H9 (cell line): ENCODE data around the gene NEB. TPM values are rescaled to one million over a fixed set of nuclear protein-coding genes. Genes with fewer than 3 reads are reported as not detected.

ENCODE experiments used
- DNase-seq: peaks from one replicate; pipeline ENCODE4 v3.0.0-alpha.2; 2017
- H2AFZ ChIP-seq: one replicate; pipeline ENCODE4 v1.6.1; 2013; ENCODE audit warnings: mild to moderate bottlenecking, low read length, control low read depth, moderate library complexity
- H2AK5ac ChIP-seq: 2 replicates; pipeline ENCODE4 v1.6.1; 2013; ENCODE audit warnings: low read length, control low read depth, mixed read lengths; ENCODE audit not compliant: insufficient read length
- H2BK120ac ChIP-seq: one replicate; pipeline ENCODE4 v1.6.1; 2013; ENCODE audit warnings: low read depth, mild to moderate bottlenecking, low read length, control low read depth, inconsistent platforms; ENCODE audit not compliant: poor library complexity, severe bottlenecking
- H2BK12ac ChIP-seq: 2 replicates; pipeline ENCODE4 v1.6.1; 2013; ENCODE audit warnings: low read length, control low read depth, mixed read lengths, low read depth; ENCODE audit not compliant: insufficient read length
- H2BK15ac ChIP-seq: 2 replicates; pipeline ENCODE4 v1.6.1; 2013; ENCODE audit warnings: low read depth, low read length, control low read depth
- H2BK20ac ChIP-seq: one replicate; pipeline ENCODE4 v1.6.1; 2013; ENCODE audit warnings: low read depth, mild to moderate bottlenecking, low read length, control low read depth, inconsistent platforms; ENCODE audit not compliant: poor library complexity, severe bottlenecking
- H2BK5ac ChIP-seq: 2 replicates; pipeline ENCODE4 v1.6.1; 2013; ENCODE audit warnings: low read length, control low read depth, mixed read lengths; ENCODE audit not compliant: insufficient read length
- H3K14ac ChIP-seq: 2 replicates; pipeline ENCODE4 v1.6.1; 2013; ENCODE audit warnings: low read length, control low read depth; ENCODE audit not compliant: insufficient read depth
- H3K18ac ChIP-seq: 2 replicates; pipeline ENCODE4 v1.6.1; 2013; ENCODE audit warnings: low read depth, mild to moderate bottlenecking, mixed read lengths, low read length, control low read depth; ENCODE audit not compliant: insufficient read length
- H3K23ac ChIP-seq: 2 replicates; pipeline ENCODE4 v1.6.1; 2013; ENCODE audit warnings: low read length, control low read depth, mixed read lengths, low read depth; ENCODE audit not compliant: insufficient read length
- H3K23me2 ChIP-seq: 2 replicates; pipeline ENCODE4 v1.6.1; 2013; ENCODE audit warnings: low read depth, mild to moderate bottlenecking, mixed read lengths, low read length, control low read depth; ENCODE audit not compliant: insufficient read length, poor library complexity, severe bottlenecking
- H3K27ac ChIP-seq: 2 replicates; pipeline ENCODE4 v1.5.1; 2013; ENCODE audit warnings: low read length, control low read depth, mixed read lengths, low read depth; ENCODE audit not compliant: insufficient read length
- H3K27me3 ChIP-seq: 2 replicates; pipeline ENCODE4 v1.6.1; 2013; ENCODE audit warnings: low read length, control low read depth, inconsistent platforms; ENCODE audit not compliant: insufficient read depth
- H3K4ac ChIP-seq: 2 replicates; pipeline ENCODE4 v1.6.1; 2013; ENCODE audit warnings: low read depth, mild to moderate bottlenecking, control low read depth, inconsistent platforms, low read length, moderate library complexity
- H3K4me1 ChIP-seq: 2 replicates; pipeline ENCODE4 v1.6.1; 2013; ENCODE audit warnings: low read length, control low read depth, inconsistent platforms; ENCODE audit not compliant: insufficient read depth
- H3K4me2 ChIP-seq: 2 replicates; pipeline ENCODE4 v1.6.1; 2013; ENCODE audit warnings: low read length, control low read depth, mixed read lengths; ENCODE audit not compliant: insufficient read length, insufficient read depth
- H3K56ac ChIP-seq: 2 replicates; pipeline ENCODE4 v1.6.1; 2013; ENCODE audit warnings: low read depth, mild to moderate bottlenecking, mixed read lengths, low read length, control low read depth; ENCODE audit not compliant: insufficient read length
- H3K79me1 ChIP-seq: 2 replicates; pipeline ENCODE4 v1.6.1; 2013; ENCODE audit warnings: low read depth, mild to moderate bottlenecking, moderate library complexity, low read length, control low read depth, inconsistent platforms; ENCODE audit not compliant: insufficient read depth, poor library complexity, severe bottlenecking
- H3K79me2 ChIP-seq: 2 replicates; pipeline ENCODE4 v1.6.1; 2013; ENCODE audit warnings: low read length, control low read depth, inconsistent platforms; ENCODE audit not compliant: insufficient read depth
- H3K9ac ChIP-seq: 2 replicates; pipeline ENCODE4 v1.6.1; 2013; ENCODE audit warnings: low read length, control low read depth, mixed read lengths; ENCODE audit not compliant: insufficient read length; ENCODE audit errors: extremely low read depth
- H3K9me3 ChIP-seq: one replicate; pipeline ENCODE4 v1.6.1; 2013; ENCODE audit warnings: low read depth, low read length, inconsistent platforms; ENCODE audit not compliant: control insufficient read depth
- H3T11ph ChIP-seq: one replicate; pipeline ENCODE4 v1.6.1; 2013; ENCODE audit warnings: mild to moderate bottlenecking, low read length, control low read depth, inconsistent platforms
- H4K20me1 ChIP-seq: one replicate; pipeline ENCODE4 v1.6.1; 2013; ENCODE audit not compliant: control insufficient read depth, insufficient read length, insufficient read depth
- H4K5ac ChIP-seq: 2 replicates; pipeline ENCODE4 v1.6.1; 2013; ENCODE audit warnings: low read depth, mild to moderate bottlenecking, mixed read lengths, low read length, control low read depth; ENCODE audit not compliant: insufficient read length
- H4K8ac ChIP-seq: replicated peaks from 2 replicates; pipeline ENCODE4 v1.6.1; 2013; ENCODE audit warnings: low read length, control low read depth, mixed read lengths, low read depth; ENCODE audit not compliant: insufficient read length
- H4K91ac ChIP-seq: 2 replicates; pipeline ENCODE4 v1.6.1; 2013; ENCODE audit warnings: low read depth, mild to moderate bottlenecking, moderate library complexity, mixed read lengths, low read length, control low read depth; ENCODE audit not compliant: insufficient read length
- H3K27ac Mint-ChIP-seq, 3 experiments: 2 replicates in 2 of 3; 3 replicates in 1 of 3; pipeline ENCODE4 v1.8.0; 2020 to 2021; ENCODE audit warnings: mixed read lengths in 3 of 3, mild to moderate bottlenecking in 1 of 3, moderate library complexity in 1 of 3
- H3K27me3 Mint-ChIP-seq: 2 replicates; pipeline ENCODE4 v1.8.0; 2021; ENCODE audit warnings: low read depth, mild to moderate bottlenecking, moderate library complexity, mixed read lengths
- H3K36me3 Mint-ChIP-seq, 3 experiments: 2 replicates in 2 of 3; 3 replicates in 1 of 3; pipeline ENCODE4 v1.8.0; 2020 to 2021; ENCODE audit warnings: low read depth in 3 of 3, mixed read lengths in 3 of 3; ENCODE audit not compliant: insufficient read depth in 1 of 3
- H3K4me1 Mint-ChIP-seq, 2 experiments: 2 replicates each; pipeline ENCODE4 v1.8.0; 2020; ENCODE audit warnings: mixed read lengths in 2 of 2
- H3K4me3 Mint-ChIP-seq, 2 experiments: 2 replicates in 1 of 2; 3 replicates in 1 of 2; pipeline ENCODE4 v1.8.0; 2020 to 2021; ENCODE audit warnings: mild to moderate bottlenecking in 2 of 2, mixed read lengths in 2 of 2, moderate library complexity in 1 of 2
- H3K9me3 Mint-ChIP-seq, 2 experiments: 2 replicates in 1 of 2; 3 replicates in 1 of 2; pipeline ENCODE4 v1.8.0; 2020; ENCODE audit warnings: mild to moderate bottlenecking in 2 of 2, mixed read lengths in 2 of 2, moderate library complexity in 1 of 2
- CTCF ChIP-seq: fragments of 200-600 bp; sonication (generic); conservative IDR thresholded peaks from 3 replicates; pipeline ENCODE4 v1.8.0; 2021; ENCODE audit warnings: antibody characterized with exemption, mild to moderate bottlenecking
- WGBS: extraction: QIAGEN DNeasy Blood & Tissue Kit; methylation state at CpG from one replicate; pipeline ENCODE4 v1.1.7; 2013; ENCODE audit warnings: missing lambda C conversion rate, low lambda C conversion rate, mixed read lengths; ENCODE audit not compliant: insufficient read length; ENCODE audit errors: extremely low coverage; 5-methylcytosine and 5-hydroxymethylcytosine counted together
- total RNA-seq: library from RNA; stranded (reverse); gene quantifications from 2 replicates; pipeline ENCODE4 v1.2.1, GENCODE V29; 2021

The NEB gene
- total RNA-seq, 1 experiment from 2014 or later: 0.98 TPM

- H3K27ac Mint-ChIP-seq: no peak overlapping the region
- Histone ChIP-seq H3K79me2 (no peaks in the 10 kb centered on the region), H2BK120ac (no peak overlapping the region), H3T11ph (no peak overlapping the region), H2BK20ac (no peak overlapping the region), H3K4ac (no peak overlapping the region), H3K9ac (no peak overlapping the region), H3K27ac (no peak overlapping the region), H4K20me1 (no peaks in the 10 kb centered on the region), H3K4me1 (peaks cover 6% of the 10 kb centered on the region; the same call in 1 of the 2 replicates), H3K79me1 (no peaks in the 10 kb centered on the region), H3K23me2 (no peaks in the 10 kb centered on the region), H4K5ac (no peak overlapping the region), H2AK5ac (no peak overlapping the region), H2BK15ac (no peak overlapping the region), H3K56ac (no peak overlapping the region), H3K4me2 (no peak overlapping the region), H3K27me3 (no peaks in the 10 kb centered on the region), H2AFZ (no peak overlapping the region), H2BK5ac (no peak overlapping the region), H2BK12ac (no peak overlapping the region), H4K8ac (no peak overlapping the region), H3K9me3 (no peaks in the 10 kb centered on the region), H3K23ac (no peak overlapping the region), H3K18ac (no peak overlapping the region), H3K14ac (no peak overlapping the region), H4K91ac (no peak overlapping the region)
- DNase-seq: no peak
- no peaks in the 10 kb centered on the region for H3K9me3 Mint-ChIP-seq
- H3K4me1 Mint-ChIP-seq: peaks cover 19 to 22% of the 10 kb centered on the region in 2 experiments
- no peaks in the 10 kb centered on the region for H3K36me3 Mint-ChIP-seq
- no peaks in the 10 kb centered on the region for H3K27me3 Mint-ChIP-seq
- H3K4me3 Mint-ChIP-seq: no peak overlapping the region
- no CpG with 5 or more reads among the region's 3 CpGs for WGBS
- TF ChIP-seq CTCF: no peak
These were observed 68.3 kb downstream of the NEB start for GRCh38 chr2:151665959-151666358.
